ENCODE measurements around the gene TMEM59L. TPM values are rescaled to one million over a fixed set of nuclear protein-coding genes. Genes with fewer than 3 reads are reported as not detected.

TMEM59L gene
- total and polyA plus RNA-seq, 9 of the 15 experiments (the other 6 are each of a cell fraction or from before 2014, with no cell fraction given), result 0.37 TPM; not detected in 8

GRCh38 chr19:18636969-18637629 is 24.4 kb downstream of the TMEM59L start, which contains the start of gene KLHL26 (continued):
- TF ChIP-seq, protein P1, sequence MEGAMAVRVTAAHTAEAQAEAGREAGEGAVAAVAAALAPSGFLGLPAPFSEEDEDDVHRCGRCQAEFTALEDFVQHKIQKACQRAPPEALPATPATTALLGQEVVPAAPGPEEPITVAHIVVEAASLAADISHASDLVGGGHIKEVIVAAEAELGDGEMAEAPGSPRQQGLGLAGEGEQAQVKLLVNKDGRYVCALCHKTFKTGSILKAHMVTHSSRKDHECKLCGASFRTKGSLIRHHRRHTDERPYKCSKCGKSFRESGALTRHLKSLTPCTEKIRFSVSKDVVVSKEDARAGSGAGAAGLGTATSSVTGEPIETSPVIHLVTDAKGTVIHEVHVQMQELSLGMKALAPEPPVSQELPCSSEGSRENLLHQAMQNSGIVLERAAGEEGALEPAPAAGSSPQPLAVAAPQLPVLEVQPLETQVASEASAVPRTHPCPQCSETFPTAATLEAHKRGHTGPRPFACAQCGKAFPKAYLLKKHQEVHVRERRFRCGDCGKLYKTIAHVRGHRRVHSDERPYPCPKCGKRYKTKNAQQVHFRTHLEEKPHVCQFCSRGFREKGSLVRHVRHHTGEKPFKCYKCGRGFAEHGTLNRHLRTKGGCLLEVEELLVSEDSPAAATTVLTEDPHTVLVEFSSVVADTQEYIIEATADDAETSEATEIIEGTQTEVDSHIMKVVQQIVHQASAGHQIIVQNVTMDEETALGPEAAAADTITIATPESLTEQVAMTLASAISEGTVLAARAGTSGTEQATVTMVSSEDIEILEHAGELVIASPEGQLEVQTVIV (CRISPR knock-in tag; IDR thresholded peaks at IDR 0.05; ENCODE audit: borderline replicate concordance), result no peak
- TF ChIP-seq HOXB6 (CRISPR knock-in tag; IDR thresholded peaks at IDR 0.05; ENCODE audit: borderline replicate concordance) (no peak), ZFX (CRISPR knock-in tag; IDR thresholded peaks at IDR 0.05) (peak; percentile 87), SLC30A9 (CRISPR knock-in tag; IDR thresholded peaks at IDR 0.05) (no peak), ZFPM2 (CRISPR knock-in tag; IDR thresholded peaks at IDR 0.05) (no peak), GMEB1 (CRISPR knock-in tag; IDR thresholded peaks at IDR 0.05) (0 out of 2 replicates have a peak, but pooled peaks have one; percentile 21), TAF7 (tag; IDR thresholded peaks at IDR 0.05) (peak; percentile 44; the same call in 1 of the 2 replicates), ZNF12 (CRISPR knock-in tag; IDR thresholded peaks at IDR 0.05) (no peak), MED1 (CRISPR knock-in tag; IDR thresholded peaks at IDR 0.05; ENCODE audit: borderline replicate concordance) (no peak), ZNF696 (CRISPR knock-in tag; conservative IDR thresholded peaks at IDR 0.05) (no peak), CEBPZ (IDR thresholded peaks at IDR 0.05; ENCODE audit: borderline replicate concordance, low read depth, low read length) (no peak), PCBP1 (IDR thresholded peaks at IDR 0.05; ENCODE audit: low read depth, low read length, poor library complexity, severe bottlenecking) (no peak), YY1 (IDR thresholded peaks at IDR 0.05; ENCODE audit: borderline replicate concordance in 1 of 3, control insufficient read depth in 1 of 3, extremely low read depth in 1 of 3, insufficient read depth in 3 of 3, insufficient read length in 1 of 3, insufficient replicate concordance in 2 of 3, low read depth in 1 of 3, low read length in 2 of 3) (peak; percentile 75 to 96 (median 93))
- TF ChIP-seq, protein P2, sequence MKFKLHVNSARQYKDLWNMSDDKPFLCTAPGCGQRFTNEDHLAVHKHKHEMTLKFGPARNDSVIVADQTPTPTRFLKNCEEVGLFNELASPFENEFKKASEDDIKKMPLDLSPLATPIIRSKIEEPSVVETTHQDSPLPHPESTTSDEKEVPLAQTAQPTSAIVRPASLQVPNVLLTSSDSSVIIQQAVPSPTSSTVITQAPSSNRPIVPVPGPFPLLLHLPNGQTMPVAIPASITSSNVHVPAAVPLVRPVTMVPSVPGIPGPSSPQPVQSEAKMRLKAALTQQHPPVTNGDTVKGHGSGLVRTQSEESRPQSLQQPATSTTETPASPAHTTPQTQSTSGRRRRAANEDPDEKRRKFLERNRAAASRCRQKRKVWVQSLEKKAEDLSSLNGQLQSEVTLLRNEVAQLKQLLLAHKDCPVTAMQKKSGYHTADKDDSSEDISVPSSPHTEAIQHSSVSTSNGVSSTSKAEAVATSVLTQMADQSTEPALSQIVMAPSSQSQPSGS (CRISPR knock-in tag; IDR thresholded peaks at IDR 0.05), result no peak
- TF ChIP-seq, protein P3, sequence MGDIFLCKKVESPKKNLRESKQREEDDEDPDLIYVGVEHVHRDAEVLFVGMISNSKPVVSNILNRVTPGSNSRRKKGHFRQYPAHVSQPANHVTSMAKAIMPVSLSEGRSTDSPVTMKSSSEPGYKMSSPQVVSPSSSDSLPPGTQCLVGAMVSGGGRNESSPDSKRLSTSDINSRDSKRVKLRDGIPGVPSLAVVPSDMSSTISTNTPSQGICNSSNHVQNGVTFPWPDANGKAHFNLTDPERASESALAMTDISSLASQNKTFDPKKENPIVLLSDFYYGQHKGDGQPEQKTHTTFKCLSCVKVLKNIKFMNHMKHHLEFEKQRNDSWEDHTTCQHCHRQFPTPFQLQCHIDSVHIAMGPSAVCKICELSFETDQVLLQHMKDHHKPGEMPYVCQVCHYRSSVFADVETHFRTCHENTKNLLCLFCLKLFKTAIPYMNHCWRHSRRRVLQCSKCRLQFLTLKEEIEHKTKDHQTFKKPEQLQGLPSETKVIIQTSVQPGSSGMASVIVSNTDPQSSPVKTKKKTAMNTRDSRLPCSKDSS (IDR thresholded peaks at IDR 0.05; ENCODE audit: low read depth, partially characterized antibody), result no peak
